K562 (cell line): ENCODE results near the gene HIVEP3. TPM values are rescaled to one million over a fixed set of nuclear protein-coding genes. Genes with fewer than 3 reads are reported as not detected.

Experiments used
- ATAC-seq: fragments of 200-7000 bp; cut with Tn5 transposase; 3 replicates; pipeline ENCODE4 v1.9.1; 2020; ENCODE audit warnings: moderate library complexity
- BruUV-seq: library from RNA; stranded (reverse); fragments of 400-500 nt; replicated peaks from 2 replicates; lab custom pipeline; 2021; lab: Mats Ljungman, UMichigan
- CTCF ChIA-PET: fragments of 300-600 bp; formaldehyde crosslinking; extraction: SDS; loops from one replicate; lab custom pipeline; 2021; ENCODE audit warnings: low intra/inter-chr PET ratio; lab: Yijun Ruan, JAX
- POLR2A ChIA-PET: fragments of 300-600, 350-650 bp; sonication (Branson Sonifier 250); formaldehyde crosslinking; extraction: SDS; loops from one replicate; lab custom pipeline; 2021; ENCODE audit warnings: antibody characterized with exemption, inconsistent platforms; lab: Yijun Ruan, JAX
- DNase-seq, 4 experiments: peaks; one replicate each; pipeline versions ENCODE4 v3.0.0 to v3.0.0-alpha.2; 2011 to 2018; ENCODE audit warnings: low spot score in 3 of 4, mixed read lengths in 3 of 4; ENCODE audit errors: extremely low read depth in 1 of 4
- FAIRE-seq: peaks from 2 replicates; lab custom pipeline; 2011; peaks lifted over from hg19 to GRCh38; lab: Jason Lieb, UNC
- H2AFZ ChIP-seq: 2 replicates; pipeline ENCODE4 v1.6.0; 2011; ENCODE audit warnings: low read depth, low read length, control low read depth, inconsistent platforms
- H3K27ac ChIP-seq: fragments of 200-600 bp; 3 replicates; pipeline ENCODE4 v1.8.0; 2011; ENCODE audit warnings: low read depth, mild to moderate bottlenecking, control low read depth, inconsistent platforms, low read length, moderate library complexity, mixed read lengths; ENCODE audit errors: extremely low read depth
- H3K27me3 ChIP-seq, 2 experiments: fragments of 300-600 bp in 1 of 2; 2 replicates in 1 of 2; 3 replicates in 1 of 2; pipeline versions ENCODE4 v1.6.0 to v1.8.0; 2011; ENCODE audit warnings: inconsistent platforms in 2 of 2, low read length in 2 of 2, mild to moderate bottlenecking in 1 of 2, mixed read lengths in 1 of 2, moderate library complexity in 1 of 2; ENCODE audit not compliant: control insufficient read depth in 2 of 2, insufficient read depth in 2 of 2
- H3K36me3 ChIP-seq: fragments of 300-600 bp; 3 replicates; pipeline ENCODE4 v1.8.0; 2011; ENCODE audit warnings: mild to moderate bottlenecking, low read length, inconsistent platforms; ENCODE audit not compliant: control insufficient read depth, insufficient read depth
- H3K4me1 ChIP-seq, 2 experiments: fragments of 200-600 bp in 1 of 2; replicated peaks in 1 of 2; 2 replicates in 1 of 2; 3 replicates in 1 of 2; pipeline versions ENCODE4 v1.5.1 to v1.8.0; 2011; ENCODE audit warnings: inconsistent platforms in 2 of 2, low read length in 2 of 2, mild to moderate bottlenecking in 1 of 2, mixed read lengths in 1 of 2, moderate library complexity in 1 of 2; ENCODE audit not compliant: control insufficient read depth in 2 of 2, insufficient read depth in 2 of 2
- H3K4me2 ChIP-seq: 2 replicates; pipeline ENCODE4 v1.6.1; 2011; ENCODE audit warnings: low read length, control low read depth, inconsistent platforms, mixed read lengths; ENCODE audit not compliant: insufficient read depth
- H3K4me3 ChIP-seq: fragments of 200-600 bp; sonication (generic), shearing (Covaris generic); 2 replicates; pipeline ENCODE4 v1.5.1; 2016; ENCODE audit warnings: control low read depth, inconsistent platforms
- H3K79me2 ChIP-seq: fragments of 200-600 bp; 3 replicates; pipeline ENCODE4 v1.8.0; 2011; ENCODE audit warnings: low read length, inconsistent platforms; ENCODE audit not compliant: control insufficient read depth, insufficient read depth
- H3K9ac ChIP-seq, 2 experiments: 2 replicates each; pipeline versions ENCODE4 v1.6.0 to v1.6.1; 2011; ENCODE audit warnings: low read depth in 2 of 2, low read length in 2 of 2, control low read depth in 1 of 2, inconsistent platforms in 1 of 2, mild to moderate bottlenecking in 1 of 2, mixed read lengths in 1 of 2; ENCODE audit not compliant: insufficient read depth in 1 of 2
- H3K9me1 ChIP-seq: one replicate; pipeline ENCODE4 v1.6.0; 2011; ENCODE audit warnings: inconsistent platforms, mild to moderate bottlenecking, low read length, moderate library complexity; ENCODE audit not compliant: control insufficient read depth, insufficient read depth
- H3K9me3 ChIP-seq: replicated peaks from 2 replicates; pipeline ENCODE4 v1.5.1; 2011; ENCODE audit warnings: low read depth, low read length, inconsistent platforms; ENCODE audit not compliant: control insufficient read depth, insufficient read depth
- H4K20me1 ChIP-seq: replicated peaks from 2 replicates; pipeline ENCODE4 v1.6.1; 2011; ENCODE audit warnings: low read length, inconsistent platforms, mixed read lengths; ENCODE audit not compliant: control insufficient read depth, insufficient read depth
- DIDO1 ChIP-seq: fragments of 450-650 bp; IDR thresholded peaks from 2 replicates; pipeline ENCODE4 v1.6.1; 2016; ENCODE audit warnings: low read depth, missing biosample characterization, missing genetic modification characterization
- MXI1 ChIP-seq: IDR thresholded peaks from 2 replicates; pipeline ENCODE4 v1.6.1; 2011; ENCODE audit warnings: low read depth, mild to moderate bottlenecking, improper control_type of control experiment, low read length
- NR1H2 ChIP-seq: sonication (generic); formaldehyde crosslinking; IDR thresholded peaks from 2 replicates; pipeline ENCODE4 v1.4.0; 2020; ENCODE audit warnings: mild to moderate bottlenecking, missing genetic modification reagents
- PTBP1 ChIP-seq: fragments of 200-400 bp; formaldehyde crosslinking; IDR thresholded peaks from 2 replicates; pipeline ENCODE4 v1.6.1; 2017; ENCODE audit warnings: low read depth, low read length
- RAD21 ChIP-seq, 2 experiments: fragments of 250-450 bp in 1 of 2; fragments of 450-650 bp in 1 of 2; sonication (Bioruptor Pico) in 1 of 2; formaldehyde crosslinking in 1 of 2; IDR thresholded peaks in 1 of 2; conservative IDR thresholded peaks in 1 of 2; 2 replicates each; pipeline versions ENCODE4 v1.4.0 to v1.8.0; 2020 to 2022; ENCODE audit warnings: mild to moderate bottlenecking in 2 of 2, moderate library complexity in 1 of 2
- RBM34 ChIP-seq: fragments of 200-400 bp; formaldehyde crosslinking; IDR thresholded peaks from 2 replicates; pipeline ENCODE4 v1.6.1; 2018; ENCODE audit warnings: low read length, borderline replicate concordance; ENCODE audit not compliant: insufficient read depth
- TBP ChIP-seq: optimal IDR thresholded peaks from 2 replicates; pipeline ENCODE3; 2011; ENCODE audit warnings: low read depth, low read length, improper control_type of control experiment
- TCF3 ChIP-seq: sonication (generic); formaldehyde crosslinking; IDR thresholded peaks from 2 replicates; pipeline ENCODE4 v1.4.0; 2020; ENCODE audit warnings: mild to moderate bottlenecking, missing genetic modification reagents
- TCF7L2 ChIP-seq: fragments of 150-350 bp; IDR thresholded peaks from 2 replicates; pipeline ENCODE4 v1.6.1; 2016; ENCODE audit warnings: low read depth, mild to moderate bottlenecking, low read length, moderate library complexity
- TEAD2 ChIP-seq: fragments of 450-650 bp; IDR thresholded peaks from 2 replicates; pipeline ENCODE4 v1.6.1; 2016; ENCODE audit warnings: missing genetic modification characterization, control low read depth, missing compliant biosample characterization
- TOE1 ChIP-seq, 2 experiments: fragments of 450-650 bp in 1 of 2; sonication (generic) in 1 of 2; formaldehyde crosslinking in 1 of 2; IDR thresholded peaks; 2 replicates each; pipeline versions ENCODE4 v1.7.1 to v1.8.0; 2016 to 2022; ENCODE audit warnings: borderline replicate concordance in 2 of 2, mild to moderate bottlenecking in 2 of 2, antibody characterized with exemption in 1 of 2, inconsistent platforms in 1 of 2, low read depth in 1 of 2, missing genetic modification reagents in 1 of 2, moderate library complexity in 1 of 2
- ZNF197 ChIP-seq: fragments of 200-800 bp; sonication (Bioruptor generic); IDR thresholded peaks from 2 replicates; pipeline ENCODE4 v1.6.1; 2016; ENCODE audit warnings: low read depth, missing genetic modification characterization, missing compliant biosample characterization
- WGBS: fragments of 100-300 bp; shearing (Covaris generic); methylation state at CpG from one replicate; pipeline ENCODE4 v1.1.6; 2016; ENCODE audit warnings: low coverage, mixed read lengths; ENCODE audit not compliant: insufficient coverage; ENCODE audit errors: missing lambda C conversion rate; 5-methylcytosine and 5-hydroxymethylcytosine counted together
- in situ Hi-C: fragments of 300-500 bp; cut with MboI; formaldehyde crosslinking; loops from 4 replicates; pipeline ENCODE4 v1.15.0; 2018; ENCODE audit warnings: inconsistent platforms, mixed read lengths
- intact Hi-C: fragments of 100-400 bp; cut with micrococcal nuclease; formaldehyde crosslinking; loops from 2 replicates; pipeline ENCODE4 v1.14.2; 2022
- polyA plus RNA-seq, 8 experiments: library from polyadenylated mRNA; depleted of rRNA in 4 of 8; stranded (reverse) in 5 of 8; unstranded in 3 of 8; fragments of >200 nt; fragmentation: Nextera tagmentation in 2 of 8; fragmentation: Illumina TruSeq in 1 of 8; extraction: Ambion mirVana in 2 of 8; extraction: Trizol in 1 of 8; gene quantifications; 2 replicates each; pipeline versions ENCODE4 v1.2.1 to v1.2.3, GENCODE V29; 2011 to 2014; ENCODE audit warnings: inconsistent platforms in 1 of 8, missing spikeins in 1 of 8
- total RNA-seq, 7 experiments: library from RNA; depleted of rRNA in 6 of 7; stranded (reverse); fragments of >200 nt in 6 of 7; fragmentation: Illumina TruSeq in 2 of 7; extraction: Trizol in 2 of 7; gene quantifications; 2 replicates each; pipeline versions ENCODE4 v1.2.1 to v1.2.3, GENCODE V29; 2011 to 2021; ENCODE audit warnings: low replicate concordance in 1 of 7

HIVEP3 gene
- total and polyA plus RNA-seq, 9 of the 15 experiments (the other 6 are each of a cell fraction or from before 2014, with no cell fraction given) = 0.09 to 0.58 (median 0.34) TPM; not detected in 1

DNA sequence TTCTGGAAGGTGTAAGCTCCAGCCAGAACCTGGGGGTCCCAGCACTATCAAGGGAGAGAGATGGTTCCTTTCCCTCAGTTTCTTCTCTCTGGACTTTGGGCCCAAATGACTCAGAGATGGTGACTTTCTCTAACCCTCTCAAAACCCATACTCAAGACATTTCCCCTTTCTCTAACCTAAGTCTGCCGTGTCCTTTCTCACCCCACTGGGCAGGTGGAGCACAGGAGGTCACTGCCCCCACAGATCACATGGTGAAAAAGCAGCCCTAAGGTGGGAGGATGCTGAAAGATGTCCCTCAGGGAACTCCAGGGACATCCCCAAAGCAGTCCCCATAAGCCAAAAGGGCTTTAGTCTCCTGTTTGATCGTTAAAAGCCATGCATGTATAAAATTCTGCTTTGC lies 173.7 kb downstream of the HIVEP3 start:
- no peak for TF ChIP-seq NR1H2 (CRISPR knock-in tag)
- TF ChIP-seq ZNF197 (CRISPR knock-in tag) = no peak
- no peak for TF ChIP-seq TBP
- no peak for TF ChIP-seq TCF7L2
- TF ChIP-seq RBM34 = no peak
- no peak for TF ChIP-seq PTBP1
- no peak for TF ChIP-seq TOE1 (IDR thresholded peaks at IDR 0.05; ENCODE audit: borderline replicate concordance)
- no peak for TF ChIP-seq TOE1 (CRISPR knock-in tag; IDR thresholded peaks at IDR 0.05; ENCODE audit: borderline replicate concordance, low read depth)
- TF ChIP-seq TEAD2 (tag) = no peak
- no peak for TF ChIP-seq DIDO1
- TF ChIP-seq MXI1 = no peak
- no peak for TF ChIP-seq TCF3 (CRISPR knock-in tag)
- no peak for TF ChIP-seq RAD21 (CRISPR knock-in tag; conservative IDR thresholded peaks at IDR 0.05 in 1 of 2, IDR thresholded peaks at IDR 0.05 in 1 of 2)
- Histone ChIP-seq H2AFZ (no peak overlapping the region), H3K9me1 (no peaks in the 10 kb centered on the region), H3K27ac (no peak overlapping the region), H3K4me3 (no peak overlapping the region), H3K36me3 (no peaks in the 10 kb centered on the region), H3K4me2 (no peak overlapping the region), H3K79me2 (no peaks in the 10 kb centered on the region), H3K9ac (no peak overlapping the region), H3K9me3 (no peaks in the 10 kb centered on the region), H3K4me1 (no peaks in the 10 kb centered on the region), H3K27me3 (peaks cover 3 to 26% of the 10 kb centered on the region in 2 experiments), H4K20me1 (0 out of 2 replicates have a peak, but pooled peaks cover 3% of the 10 kb centered on the region)
- POLR2A ChIA-PET = no interaction called here
- in situ Hi-C loops = no loop called here
- DNase-seq (no peak), FAIRE-seq (no peak), ATAC-seq (no peak)
- intact Hi-C loops = no loop called here
- 0% methylated on average over 2 of the region's 2 CpGs for WGBS
- CTCF ChIA-PET = no interaction called here
- BruUV-seq = no TSS peak
